Naive thymus-derived CD8-positive, alpha-beta T cell (primary cell): ENCODE results near the gene CDKN2C. TPM values are rescaled to one million over a fixed set of nuclear protein-coding genes. Genes with fewer than 3 reads are reported as not detected.

Experiments used
- ATAC-seq, 2 donors: fragments of 150-1000 bp; cut with Tn5 transposase in 1 of 2; sonication (Bioruptor Pico), chemical (Tn5 transposase) in 1 of 2; 1 replicate in 1 of 2; 2 replicates in 1 of 2; pipeline ENCODE4 v1.10.0; 2021; ENCODE audit warnings: mild to moderate bottlenecking in 2 of 2, moderate library complexity in 2 of 2
- POLR2A ChIA-PET: fragments of 350-600 bp; sonication (Branson Sonifier 250); formaldehyde crosslinking; loops from one replicate; lab custom pipeline; 2021; ENCODE audit warnings: antibody characterized with exemption; lab: Charles Lee
- DNase-seq, 10 donors: peaks; one replicate each; pipeline versions ENCODE4 v3.0.0 to v3.0.0-alpha.2; 2020 to 2022
- H3K27ac Mint-ChIP-seq, 10 donors: one replicate each; pipeline ENCODE4 v1.8.0; 2020 to 2022; ENCODE audit warnings: mild to moderate bottlenecking in 10 of 10, mixed read lengths in 10 of 10, moderate library complexity in 4 of 10, inconsistent platforms in 1 of 10
- H3K27me3 Mint-ChIP-seq, 5 donors: one replicate each; pipeline ENCODE4 v1.8.0; 2021 to 2022; ENCODE audit warnings: mixed read lengths in 5 of 5
- H3K36me3 Mint-ChIP-seq, 3 donors: one replicate each; pipeline ENCODE4 v1.8.0; 2020 to 2022; ENCODE audit warnings: mixed read lengths in 3 of 3, mild to moderate bottlenecking in 2 of 3, inconsistent platforms in 1 of 3
- H3K4me1 Mint-ChIP-seq, 4 donors: one replicate each; pipeline ENCODE4 v1.8.0; 2021 to 2022; ENCODE audit warnings: mixed read lengths in 4 of 4
- H3K4me3 Mint-ChIP-seq, 10 donors: one replicate each; pipeline ENCODE4 v1.8.0; 2020 to 2022; ENCODE audit warnings: mild to moderate bottlenecking in 10 of 10, mixed read lengths in 10 of 10, moderate library complexity in 6 of 10, inconsistent platforms in 1 of 10
- H3K9me3 Mint-ChIP-seq, 9 donors: one replicate each; pipeline ENCODE4 v1.8.0; 2020 to 2022; ENCODE audit warnings: mixed read lengths in 9 of 9, mild to moderate bottlenecking in 3 of 9, inconsistent platforms in 1 of 9, moderate library complexity in 1 of 9
- polyA plus RNA-seq, 3 donors: library from polyadenylated mRNA; unstranded; fragments of 300-500 nt; fragmentation: Illumina TruSeq; gene quantifications; one replicate each; pipeline ENCODE4 v1.2.3, GENCODE V29; 2021
- total RNA-seq, 8 experiments: library from RNA in 2 of 8; stranded (reverse) in 2 of 8; gene quantifications; one replicate each; pipeline ENCODE4 v1.2.3 and lab custom pipeline; 2021 to 2026

The CDKN2C gene
- total and polyA plus RNA-seq, 5 experiments from 2014 or later = 3.9 to 6.6 (median 4.7) TPM

DNA sequence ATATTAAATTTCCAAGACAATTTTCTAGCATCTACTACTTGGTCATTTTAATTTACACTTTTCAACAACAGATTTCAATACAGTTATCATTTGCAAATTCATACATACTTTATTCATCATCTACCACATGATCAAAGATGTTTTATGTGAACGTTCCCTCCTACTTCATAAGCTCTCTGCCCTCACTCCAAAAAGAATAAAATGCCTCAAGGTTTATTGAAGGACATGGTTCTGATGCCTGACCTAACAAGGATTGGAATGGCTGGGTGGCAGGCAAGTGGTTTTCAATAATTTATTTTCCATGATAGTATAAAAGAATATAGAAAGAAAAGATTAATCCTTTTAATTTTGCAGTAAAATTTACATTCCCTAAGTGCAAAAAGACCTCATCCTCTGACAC lies 5.4 kb downstream of the CDKN2C start:
- Mint-ChIP-seq H3K9me3 (no peaks in the 10 kb centered on the region), H3K4me3 (no peak overlapping the region), H3K27me3 (peaks cover 14 to 28% (median 25%) of the 10 kb centered on the region in 5 donors), H3K36me3 (no peaks in the 10 kb centered on the region), H3K27ac (no peak overlapping the region), H3K4me1 (peaks cover 10 to 36% (median 24%) of the 10 kb centered on the region in 4 donors)
- no peak for DNase-seq
- POLR2A ChIA-PET = no interaction called here
- no peak for ATAC-seq

- POLR2A ChIA-PET = interaction anchor here (0.6 to 4.1 kb wide), 3 partner anchors 8 to 20 kb away, joined by 4 to 30 read pairs (median 11); partner anchors contain the start of gene CDKN2C
- Mint-ChIP-seq H3K36me3 (no peaks in the 10 kb centered on the region), H3K9me3 (no peaks in the 10 kb centered on the region), H3K4me1 (peaks cover 10 to 27% (median 18%) of the 10 kb centered on the region in 4 donors), H3K27ac (peak overlapping the region in 1 of 10 donors; percentile 77), H3K4me3 (peak overlapping the region; percentile 78 to 91 (median 85)), H3K27me3 (peaks cover 14 to 28% (median 25%) of the 10 kb centered on the region in 5 donors)
- no peak for ATAC-seq
- peak in 1 of 10 donors; percentile 8 for DNase-seq
Measured at GRCh38 chr1:50976111-50976889, 6.3 kb downstream of the CDKN2C start.

DNA sequence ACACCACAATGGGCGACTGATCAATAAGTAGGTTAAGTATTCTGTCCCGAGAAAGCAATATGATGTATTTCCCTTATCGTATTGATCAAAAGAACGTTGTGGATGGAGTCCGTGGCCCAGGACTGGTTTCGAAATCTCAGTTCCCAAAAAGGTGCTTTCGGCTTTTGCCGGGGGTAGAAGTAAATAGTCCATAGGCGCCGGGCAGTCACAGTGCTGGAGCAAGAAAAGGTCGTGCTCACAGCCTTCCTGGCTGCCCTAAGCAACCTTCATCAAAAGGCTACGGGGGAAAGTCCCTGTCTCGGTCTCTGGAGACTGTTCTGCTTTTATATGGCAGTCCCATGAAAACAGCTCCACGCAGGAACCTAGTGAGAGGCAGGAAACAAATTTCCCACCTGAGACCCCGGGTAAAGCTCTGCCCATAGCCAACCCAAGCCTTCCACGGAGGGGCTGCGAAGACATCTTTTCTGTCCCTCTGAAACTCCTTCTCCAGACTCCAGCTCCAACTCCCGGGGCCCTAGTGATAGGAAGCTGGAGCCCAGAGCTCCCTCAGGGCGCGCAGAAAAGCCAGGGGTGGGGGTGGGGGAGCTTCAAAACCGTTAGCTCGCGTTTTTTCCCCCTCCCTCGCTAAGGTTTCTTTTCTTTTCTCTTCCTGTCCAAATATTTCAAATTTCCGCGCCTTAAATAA lies 7.0 kb downstream of the CDKN2C start:
- Mint-ChIP-seq H3K36me3 (no peaks in the 10 kb centered on the region), H3K4me3 (peak overlapping the region; percentile 78 to 91 (median 85)), H3K27me3 (peaks cover 14 to 28% (median 27%) of the 10 kb centered on the region in 5 donors), H3K27ac (peak overlapping the region in 6 of 10 donors; percentile 9 to 77 (median 48)), H3K4me1 (peaks cover 10 to 24% (median 18%) of the 10 kb centered on the region in 4 donors), H3K9me3 (no peaks in the 10 kb centered on the region)
- POLR2A ChIA-PET = interaction anchor here (1.6 to 4.1 kb wide), 2 partner anchors 8 to 16 kb away, joined by 11 to 30 read pairs; partner anchors contain the start of gene CDKN2C
- ATAC-seq = peak; percentile 46 to 56
- peak in 5 of 10 donors; percentile 17 to 31 (median 23) for DNase-seq

GRCh38 chr1:50977575-50978143 lies 7.6 kb downstream of the CDKN2C start:
- H3K9me3 Mint-ChIP-seq = no peaks in the 10 kb centered on the region
- peak overlapping the region; percentile 78 to 91 (median 85) for H3K4me3 Mint-ChIP-seq
- H3K4me1 Mint-ChIP-seq = peaks cover 10 to 23% (median 18%) of the 10 kb centered on the region in 4 donors
- DNase-seq (peak in 6 of 10 donors; percentile 5 to 45 (median 22)), ATAC-seq (peak; percentile 47 to 66)
- H3K27me3 Mint-ChIP-seq = peaks cover 14 to 28% (median 27%) of the 10 kb centered on the region in 5 donors
- POLR2A ChIA-PET = interaction anchor here (1.6 to 4.1 kb wide), 2 partner anchors 9 to 17 kb away, joined by 11 to 30 read pairs; partner anchors contain the start of gene CDKN2C
- no peaks in the 10 kb centered on the region for H3K36me3 Mint-ChIP-seq
- peak overlapping the region in 3 of 10 donors; percentile 43 to 69 (median 46) for H3K27ac Mint-ChIP-seq

- POLR2A ChIA-PET = interaction anchor here (1.3 to 4.1 kb wide), 3 partner anchors 10 to 18 kb away, joined by 5 to 30 read pairs (median 11); partner anchors contain the start of genes CDKN2C and FAF1
- peaks cover 14 to 27% (median 26%) of the 10 kb centered on the region in 5 donors for H3K27me3 Mint-ChIP-seq
- peak; percentile 36 to 52 for ATAC-seq
- H3K27ac Mint-ChIP-seq = peak overlapping the region; percentile 4 to 90 (median 58)
- peak in 6 of 10 donors; percentile 13 to 48 (median 24) for DNase-seq
- H3K4me1 Mint-ChIP-seq = peaks cover 10 to 23% (median 18%) of the 10 kb centered on the region in 4 donors
- H3K9me3 Mint-ChIP-seq = no peaks in the 10 kb centered on the region
- no peaks in the 10 kb centered on the region for H3K36me3 Mint-ChIP-seq
- peak overlapping the region; percentile 77 to 92 (median 86) for H3K4me3 Mint-ChIP-seq
Measured at GRCh38 chr1:50978144-50978851, 8.3 kb downstream of the CDKN2C start.

GRCh38 chr1:50978852-50979781 lies 9.1 kb downstream of the CDKN2C start:
- ATAC-seq = peak; percentile 45 to 72
- peak in 2 of 10 donors; percentile 9 to 21 for DNase-seq
- Mint-ChIP-seq H3K36me3 (no peaks in the 10 kb centered on the region), H3K27me3 (peaks cover 14 to 27% (median 18%) of the 10 kb centered on the region in 5 donors), H3K27ac (peak overlapping the region; percentile 4 to 90 (median 58)), H3K4me3 (peak overlapping the region; percentile 77 to 92 (median 86)), H3K4me1 (peaks cover 10 to 23% (median 18%) of the 10 kb centered on the region in 4 donors), H3K9me3 (no peaks in the 10 kb centered on the region)
- POLR2A ChIA-PET = interaction anchor here (1.3 to 4.1 kb wide), 2 partner anchors 10 to 19 kb away, joined by 5 to 30 read pairs; partner anchors contain the start of genes CDKN2C and FAF1

DNA sequence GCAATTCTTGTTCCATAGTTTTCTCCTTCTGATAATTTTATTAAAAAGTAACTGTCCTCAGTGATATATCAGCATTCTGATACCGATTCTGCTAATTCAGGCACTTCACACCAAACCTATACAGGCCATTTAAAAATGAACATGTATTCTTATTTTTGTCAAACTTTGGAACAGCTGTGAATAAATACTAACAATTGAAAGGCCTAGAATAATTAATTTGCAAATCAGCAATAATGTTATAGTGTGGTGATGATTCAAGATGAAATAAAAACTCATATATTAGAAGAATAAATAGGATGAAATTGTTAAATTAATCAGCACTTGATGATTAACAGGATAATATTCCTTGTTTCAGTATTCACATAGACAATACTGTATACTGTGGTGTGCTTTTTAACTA lies 9.9 kb downstream of the CDKN2C start:
- H3K36me3 Mint-ChIP-seq = no peaks in the 10 kb centered on the region
- H3K27me3 Mint-ChIP-seq = peaks cover 9 to 24% (median 14%) of the 10 kb centered on the region in 5 donors
- H3K4me3 Mint-ChIP-seq = no peak overlapping the region

DNA sequence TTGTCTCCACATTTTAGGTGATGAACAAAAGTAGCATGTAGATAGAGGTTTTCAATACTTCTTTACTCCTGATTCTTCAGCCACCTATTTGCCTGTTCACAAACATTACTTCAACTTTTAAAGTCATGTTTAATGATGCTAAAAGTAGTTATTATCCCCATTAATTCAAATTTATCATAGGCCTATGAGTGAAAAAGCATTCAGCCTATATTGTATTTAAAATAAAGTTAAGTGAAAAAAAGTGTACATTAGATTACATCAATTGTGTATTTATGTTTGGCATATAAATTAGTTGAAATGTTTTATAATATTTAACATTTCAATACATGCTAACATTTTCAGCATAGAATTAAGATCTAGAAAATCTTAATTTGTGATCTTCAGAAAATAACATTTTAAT lies 10.5 kb downstream of the CDKN2C start:
- peaks cover 9 to 21% (median 14%) of the 10 kb centered on the region in 5 donors for H3K27me3 Mint-ChIP-seq
- H3K4me3 Mint-ChIP-seq = no peak overlapping the region
- ATAC-seq (no peak), DNase-seq (no peak)
- POLR2A ChIA-PET = no interaction called here
- no peak overlapping the region for H3K27ac Mint-ChIP-seq
- no peaks in the 10 kb centered on the region for H3K36me3 Mint-ChIP-seq
- peaks cover 10 to 23% (median 18%) of the 10 kb centered on the region in 4 donors for H3K4me1 Mint-ChIP-seq
- no peaks in the 10 kb centered on the region for H3K9me3 Mint-ChIP-seq

More for the DNA sequence above, 9.9 kb downstream of the CDKN2C start:
- ATAC-seq = no peak
- Mint-ChIP-seq H3K9me3 (no peaks in the 10 kb centered on the region), H3K27ac (no peak overlapping the region), H3K4me1 (peaks cover 10 to 23% (median 18%) of the 10 kb centered on the region in 4 donors)
- POLR2A ChIA-PET = interaction anchor here (1.3 to 4.1 kb wide), 2 partner anchors 11 to 20 kb away, joined by 5 to 30 read pairs; partner anchors contain the start of genes CDKN2C and FAF1
- no peak for DNase-seq

DNA sequence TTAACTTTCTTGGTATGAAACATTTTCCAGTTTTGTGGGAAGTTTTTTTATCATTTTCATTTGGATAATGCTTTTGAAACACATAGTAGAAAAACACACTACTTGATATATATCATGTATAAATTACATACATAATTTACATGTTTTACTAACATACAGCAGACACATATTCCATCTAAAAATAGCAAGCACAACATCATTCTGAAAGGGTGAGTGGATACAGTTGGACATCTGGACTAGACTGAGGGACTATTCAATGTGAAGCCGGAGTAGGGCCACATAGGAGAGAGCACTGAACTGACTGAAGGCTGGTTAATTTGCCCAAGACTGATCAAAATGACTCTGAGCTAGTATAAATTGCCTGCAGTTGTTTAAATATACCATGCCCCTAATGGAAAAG lies 11.7 kb downstream of the CDKN2C start:
- H3K27ac Mint-ChIP-seq = no peak overlapping the region
- no peaks in the 10 kb centered on the region for H3K9me3 Mint-ChIP-seq
- DNase-seq (no peak), ATAC-seq (no peak)
- H3K4me3 Mint-ChIP-seq = no peak overlapping the region
- POLR2A ChIA-PET = no interaction called here
- H3K4me1 Mint-ChIP-seq = peaks cover 9 to 18% (median 12%) of the 10 kb centered on the region in 4 donors
- H3K36me3 Mint-ChIP-seq = no peaks in the 10 kb centered on the region
- H3K27me3 Mint-ChIP-seq = peaks cover 2 to 16% (median 12%) of the 10 kb centered on the region in 5 donors

- no peak overlapping the region for H3K4me3 Mint-ChIP-seq
- POLR2A ChIA-PET = no interaction called here
- peaks cover 5 to 12% (median 9%) of the 10 kb centered on the region in 4 donors for H3K4me1 Mint-ChIP-seq
- H3K27me3 Mint-ChIP-seq = peaks cover 0 to 15% (median 10%) of the 10 kb centered on the region in 5 donors
- DNase-seq (no peak), ATAC-seq (no peak)
- no peak overlapping the region for H3K27ac Mint-ChIP-seq
- no peaks in the 10 kb centered on the region for H3K36me3 Mint-ChIP-seq
- H3K9me3 Mint-ChIP-seq = no peaks in the 10 kb centered on the region
Measured at GRCh38 chr1:50982611-50983010, 12.6 kb downstream of the CDKN2C start.
